Measurements from ENCODE around the gene NKX3-2. TPM values are rescaled to one million over a fixed set of nuclear protein-coding genes. Genes with fewer than 3 reads are reported as not detected.

NKX3-2 gene
- total and polyA plus RNA-seq, 8 donors: 0.06 to 4.6 (median 0.24) TPM; not detected in 2

GRCh38 chr4:13516315-13516860 lies 27.9 kb downstream of the NKX3-2 start:
- TF ChIP-seq POLR2AphosphoS5 (IDR thresholded peaks at IDR 0.05) (no peak), EP300 (IDR thresholded peaks at IDR 0.05) (no peak), POLR2A (IDR thresholded peaks at IDR 0.05) (no peak)
- TF ChIP-seq, protein P1, sequence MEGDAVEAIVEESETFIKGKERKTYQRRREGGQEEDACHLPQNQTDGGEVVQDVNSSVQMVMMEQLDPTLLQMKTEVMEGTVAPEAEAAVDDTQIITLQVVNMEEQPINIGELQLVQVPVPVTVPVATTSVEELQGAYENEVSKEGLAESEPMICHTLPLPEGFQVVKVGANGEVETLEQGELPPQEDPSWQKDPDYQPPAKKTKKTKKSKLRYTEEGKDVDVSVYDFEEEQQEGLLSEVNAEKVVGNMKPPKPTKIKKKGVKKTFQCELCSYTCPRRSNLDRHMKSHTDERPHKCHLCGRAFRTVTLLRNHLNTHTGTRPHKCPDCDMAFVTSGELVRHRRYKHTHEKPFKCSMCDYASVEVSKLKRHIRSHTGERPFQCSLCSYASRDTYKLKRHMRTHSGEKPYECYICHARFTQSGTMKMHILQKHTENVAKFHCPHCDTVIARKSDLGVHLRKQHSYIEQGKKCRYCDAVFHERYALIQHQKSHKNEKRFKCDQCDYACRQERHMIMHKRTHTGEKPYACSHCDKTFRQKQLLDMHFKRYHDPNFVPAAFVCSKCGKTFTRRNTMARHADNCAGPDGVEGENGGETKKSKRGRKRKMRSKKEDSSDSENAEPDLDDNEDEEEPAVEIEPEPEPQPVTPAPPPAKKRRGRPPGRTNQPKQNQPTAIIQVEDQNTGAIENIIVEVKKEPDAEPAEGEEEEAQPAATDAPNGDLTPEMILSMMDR (IDR thresholded peaks at IDR 0.05): no peak
- peaks cover 0 to 61% (median 17%) of the 10 kb centered on the region in 3 donors for H3K27me3 ChIP-seq
- intact Hi-C loops (cut with DNase I; ENCODE audit: low total_unique reads): no loop called here

DNA sequence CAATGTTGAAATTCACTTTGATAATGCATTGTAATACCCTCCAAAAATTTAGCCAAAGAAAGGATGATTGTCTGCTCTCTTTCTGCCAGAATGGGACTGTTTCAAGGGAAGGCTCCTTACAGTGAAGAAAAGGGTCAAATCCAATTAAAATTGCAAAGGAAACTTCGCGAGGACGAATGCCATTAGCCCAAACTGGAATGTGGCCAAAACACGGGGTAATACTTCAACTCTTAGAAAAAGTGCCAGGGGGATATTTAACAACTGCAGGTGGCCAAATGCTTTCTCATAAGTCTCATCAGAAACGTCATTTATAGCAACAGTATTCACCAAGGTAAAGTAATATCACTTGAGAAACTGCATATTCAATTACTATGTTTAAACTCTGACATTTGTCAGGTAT lies 29.0 kb downstream of the NKX3-2 start:
- peaks cover 0 to 50% (median 12%) of the 10 kb centered on the region in 3 donors for H3K27me3 ChIP-seq
- H3K27ac ChIP-seq: no peak overlapping the region
- no peaks in the 10 kb centered on the region for H3K9me3 ChIP-seq
- H3K36me3 ChIP-seq: no peaks in the 10 kb centered on the region
- TF ChIP-seq POLR2AphosphoS5 (IDR thresholded peaks at IDR 0.05) (no peak), POLR2A (IDR thresholded peaks at IDR 0.05) (no peak), EP300 (IDR thresholded peaks at IDR 0.05) (no peak)
- TF ChIP-seq, protein P1 (IDR thresholded peaks at IDR 0.05): no peak
- no peaks in the 10 kb centered on the region for H3K4me1 ChIP-seq
- DNase-seq: no peak
- H3K4me3 ChIP-seq: no peak overlapping the region
- WGBS, 5 donors: 24 to 35% (median 25%) methylated on average over 5 of the region's 5 CpGs
- intact Hi-C loops (cut with DNase I; ENCODE audit: low total_unique reads): no loop called here

More at GRCh38 chr4:13516315-13516860, 27.9 kb downstream of the NKX3-2 start:
- Histone ChIP-seq H3K4me1 (no peaks in the 10 kb centered on the region), H3K27ac (no peak overlapping the region), H3K9me3 (no peaks in the 10 kb centered on the region), H3K36me3 (no peaks in the 10 kb centered on the region), H3K4me3 (no peak overlapping the region)
- WGBS, 5 donors: 62 to 67% (median 65%) methylated on average over 3 of the region's 3 CpGs
- DNase-seq: no peak

DNA sequence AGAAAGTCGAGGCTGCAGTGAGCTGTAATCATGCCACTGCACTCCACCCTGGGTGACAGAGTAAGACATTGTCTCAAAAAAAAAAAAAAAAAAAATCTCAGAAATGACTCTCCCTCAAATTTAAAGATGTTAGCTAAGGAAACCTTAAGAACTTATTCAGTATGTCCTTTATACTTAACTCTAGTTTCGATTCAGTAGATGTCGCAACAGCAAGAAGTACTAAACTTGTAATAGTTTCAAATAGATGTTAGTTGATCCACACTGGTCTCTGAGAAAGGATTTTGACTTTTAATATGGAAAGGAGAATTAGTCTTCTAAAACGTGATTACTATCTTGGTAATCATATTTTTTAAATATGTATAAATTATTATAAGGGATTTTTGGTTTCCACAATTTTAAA lies 29.6 kb downstream of the NKX3-2 start:
- Histone ChIP-seq H3K27me3 (peaks cover 0 to 46% (median 12%) of the 10 kb centered on the region in 3 donors), H3K4me1 (no peaks in the 10 kb centered on the region), H3K9me3 (no peaks in the 10 kb centered on the region), H3K36me3 (no peaks in the 10 kb centered on the region), H3K27ac (no peak overlapping the region), H3K4me3 (no peak overlapping the region)
- no peak for DNase-seq
- intact Hi-C loops (cut with DNase I; ENCODE audit: low total_unique reads): no loop called here
- TF ChIP-seq EP300 (IDR thresholded peaks at IDR 0.05): no peak
- TF ChIP-seq POLR2A (IDR thresholded peaks at IDR 0.05): no peak
- no peak for TF ChIP-seq POLR2AphosphoS5 (IDR thresholded peaks at IDR 0.05)
- TF ChIP-seq, protein P1 (IDR thresholded peaks at IDR 0.05): no peak
- WGBS, 5 donors: 71 to 84% (median 75%) methylated on average over 4 of the region's 4 CpGs

GRCh38 chr4:13511101-13511500 lies 33.2 kb downstream of the NKX3-2 start:
- no peaks in the 10 kb centered on the region for H3K4me1 ChIP-seq
- no peak for TF ChIP-seq EP300 (IDR thresholded peaks at IDR 0.05)
- TF ChIP-seq, protein P1 (IDR thresholded peaks at IDR 0.05): no peak
- TF ChIP-seq POLR2A (IDR thresholded peaks at IDR 0.05): no peak
- TF ChIP-seq POLR2AphosphoS5 (IDR thresholded peaks at IDR 0.05): no peak
- peaks cover 0 to 34% (median 12%) of the 10 kb centered on the region in 3 donors for H3K27me3 ChIP-seq
- no peak overlapping the region for H3K4me3 ChIP-seq
- H3K9me3 ChIP-seq: no peaks in the 10 kb centered on the region
- DNase-seq: no peak
- no peaks in the 10 kb centered on the region for H3K36me3 ChIP-seq
- intact Hi-C loops (cut with DNase I; ENCODE audit: low total_unique reads): no loop called here
- H3K27ac ChIP-seq: no peak overlapping the region
